Fibroblast of skin of right biceps (primary cell): ENCODE measurements around the gene PGC.
"Not testable (repeated sequence)": the region's sequence is repeated elsewhere in the genome, so short reads cannot be mapped to it uniquely, and the experiment has no call there.

Source experiments
- DNase-seq: peaks from one replicate; pipeline ENCODE4 v3.0.0-alpha.2; 2013

Gene PGC

GRCh38 chr6:41774841-41775240 is 27.6 kb upstream of the PGC start:
- no peak for DNase-seq

GRCh38 chr6:41771058-41771983 is 24.1 kb upstream of the PGC start:
- DNase-seq, result no peak

- DNase-seq, result no peak
Measured at GRCh38 chr6:41770381-41771057, 23.3 kb upstream of the PGC start.

- no peak for DNase-seq
Measured at GRCh38 chr6:41769376-41769775, 22.2 kb upstream of the PGC start.

- no peak for DNase-seq
Measured at GRCh38 chr6:41768545-41769308, 21.5 kb upstream of the PGC start.

GRCh38 chr6:41767112-41767833 is 20.1 kb upstream of the PGC start:
- DNase-seq, result peak; percentile 67

GRCh38 chr6:41766043-41766664 is 19.0 kb upstream of the PGC start:
- not testable (repeated sequence) for DNase-seq

- no peak for DNase-seq
Measured at GRCh38 chr6:41763470-41763869, 16.3 kb upstream of the PGC start.

GRCh38 chr6:41759905-41760579 is 12.8 kb upstream of the PGC start:
- DNase-seq, result no peak

GRCh38 chr6:41759106-41759904 is 12.1 kb upstream of the PGC start:
- no peak for DNase-seq

GRCh38 chr6:41758641-41759035 is 11.4 kb upstream of the PGC start:
- DNase-seq, result no peak

GRCh38 chr6:41757931-41758640 is 10.9 kb upstream of the PGC start:
- no peak for DNase-seq

- no peak for DNase-seq
Measured at GRCh38 chr6:41757271-41757670, 10.1 kb upstream of the PGC start.

- no peak for DNase-seq
Measured at GRCh38 chr6:41756354-41756753, 9.2 kb upstream of the PGC start.

GRCh38 chr6:41755895-41756294 is 8.7 kb upstream of the PGC start:
- DNase-seq, result no peak

GRCh38 chr6:41750374-41750773 is 3.2 kb upstream of the PGC start:
- DNase-seq, result no peak

- DNase-seq, result no peak
Measured at GRCh38 chr6:41748542-41748941, 1.3 kb upstream of the PGC start.

- no peak for DNase-seq
Measured at GRCh38 chr6:41748102-41748477, 893 bp upstream of the PGC start.

GRCh38 chr6:41746107-41746506 is 1.1 kb downstream of the PGC start:
- DNase-seq, result no peak

GRCh38 chr6:41744236-41744787 is 2.9 kb downstream of the PGC start:
- no peak for DNase-seq
